Heart left ventricle (tissue), 13 donors: ENCODE data around the gene GAS2L2.

ENCODE experiments used
- POLR2A ChIP-seq, 2 donors: fragments of 450-650 bp; IDR thresholded peaks; one replicate each; pipeline ENCODE4 v1.6.1; 2017; ENCODE audit warnings: antibody characterized with exemption in 2 of 2, mild to moderate bottlenecking in 2 of 2, moderate library complexity in 2 of 2
- TF ChIP-seq, protein P1 (sequence below), 12 donors: fragments of 200-600 bp; sonication (generic) in 4 of 12; IDR thresholded peaks; one replicate each; pipeline versions ENCODE4 v1.5.0 to v1.8.0; 2018 to 2022; ENCODE audit warnings: antibody characterized with exemption in 12 of 12, mild to moderate bottlenecking in 5 of 12
- donor health status: ischemic (EF 13 %, LVEDD 7.1; RV severe dilation, severe dysfunction).
- donor health status: DM: no; HTN: yes; CAD: no.
- donor health status: DM: no; HTN: no; CAD: no.
- donor health status: ischemic (EF 25% LVEDD 6.9; RV normal size, moderate dysfunction).
- donor health status: ischemic (EF 25% LVEDD 5.7; RV mildly dilated, moderate dysfunction).
- donor health status: ischemic (EF 35%, LVEDD 5.7; RV mildly dilated, moderate dysfunction).
- donor health status: nonischemic (EF 11% LVEDD 7.7; RV severe dilation, severe dysfunction).
- donor health status: DM: yes; HTN: yes; CAD: no.
- donor health status: PGD.
- donor health status: ischemic (EF 29% LVEDD 5.4; RV normal size, mild dysfunction).
- donor health status: nonischemic (EF 23%, LVEDD 6.1; RV moderate dilation, normal function).

DNA sequence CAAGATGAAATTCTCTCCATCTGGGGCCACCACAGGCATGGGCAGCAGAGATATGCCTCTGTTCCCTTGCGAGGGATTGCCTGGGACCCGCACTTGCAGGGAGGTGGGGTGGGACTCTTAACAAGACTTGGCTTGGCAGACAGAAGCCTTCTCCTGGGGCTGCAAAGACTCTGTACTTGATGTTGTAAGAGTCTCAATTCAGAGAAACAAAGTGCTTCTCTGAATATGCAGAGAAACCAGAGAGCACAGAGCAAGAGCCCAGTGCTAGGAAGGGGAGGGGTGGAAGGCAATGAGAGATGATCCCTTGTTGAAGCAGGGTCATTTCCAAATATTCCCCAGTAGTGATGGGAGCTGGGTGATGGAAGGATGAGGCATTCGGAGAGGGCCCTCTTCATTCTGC, 40.2 kb upstream of the GAS2L2 start:
- TF ChIP-seq, protein P1, sequence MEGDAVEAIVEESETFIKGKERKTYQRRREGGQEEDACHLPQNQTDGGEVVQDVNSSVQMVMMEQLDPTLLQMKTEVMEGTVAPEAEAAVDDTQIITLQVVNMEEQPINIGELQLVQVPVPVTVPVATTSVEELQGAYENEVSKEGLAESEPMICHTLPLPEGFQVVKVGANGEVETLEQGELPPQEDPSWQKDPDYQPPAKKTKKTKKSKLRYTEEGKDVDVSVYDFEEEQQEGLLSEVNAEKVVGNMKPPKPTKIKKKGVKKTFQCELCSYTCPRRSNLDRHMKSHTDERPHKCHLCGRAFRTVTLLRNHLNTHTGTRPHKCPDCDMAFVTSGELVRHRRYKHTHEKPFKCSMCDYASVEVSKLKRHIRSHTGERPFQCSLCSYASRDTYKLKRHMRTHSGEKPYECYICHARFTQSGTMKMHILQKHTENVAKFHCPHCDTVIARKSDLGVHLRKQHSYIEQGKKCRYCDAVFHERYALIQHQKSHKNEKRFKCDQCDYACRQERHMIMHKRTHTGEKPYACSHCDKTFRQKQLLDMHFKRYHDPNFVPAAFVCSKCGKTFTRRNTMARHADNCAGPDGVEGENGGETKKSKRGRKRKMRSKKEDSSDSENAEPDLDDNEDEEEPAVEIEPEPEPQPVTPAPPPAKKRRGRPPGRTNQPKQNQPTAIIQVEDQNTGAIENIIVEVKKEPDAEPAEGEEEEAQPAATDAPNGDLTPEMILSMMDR (IDR thresholded peaks at IDR 0.05), result no peak
- no peak for TF ChIP-seq POLR2A (IDR thresholded peaks at IDR 0.05)
